Loucy (cell line): ENCODE results near the gene CD4.

ENCODE experiments used
- CTCF ChIP-seq: fragments of 200-600 bp; sonication (generic); conservative IDR thresholded peaks from 2 replicates; pipeline ENCODE4 v1.5.1; 2014; ENCODE audit warnings: mild to moderate bottlenecking, antibody characterized with exemption, low read length
- EZH2phosphoT487 ChIP-seq: fragments of 200-600 bp; IDR thresholded peaks from 2 replicates; pipeline ENCODE4 v1.6.1; 2018; ENCODE audit warnings: antibody characterized with exemption, mild to moderate bottlenecking, moderate library complexity, borderline replicate concordance

- TF ChIP-seq CTCF (no peak), EZH2phosphoT487 (no peak)
Observed at GRCh38 chr12:6772726-6773589, 16.4 kb upstream of the CD4 start.
